NB4 (cell line): Measurements from ENCODE around the gene FUOM.

Source experiments
- CTCF ChIP-seq: IDR thresholded peaks from one replicate; pipeline ENCODE4 v1.5.1; 2012; ENCODE audit warnings: low read depth, low read length
- MYC ChIP-seq: IDR thresholded peaks from 2 replicates; pipeline ENCODE4 v1.6.1; 2011; ENCODE audit warnings: low read depth, low read length
- POLR2A ChIP-seq: IDR thresholded peaks from 2 replicates; pipeline ENCODE4 v1.6.1; 2011; ENCODE audit warnings: mild to moderate bottlenecking; ENCODE audit not compliant: insufficient read length; ENCODE audit errors: extremely low read depth

DNA sequence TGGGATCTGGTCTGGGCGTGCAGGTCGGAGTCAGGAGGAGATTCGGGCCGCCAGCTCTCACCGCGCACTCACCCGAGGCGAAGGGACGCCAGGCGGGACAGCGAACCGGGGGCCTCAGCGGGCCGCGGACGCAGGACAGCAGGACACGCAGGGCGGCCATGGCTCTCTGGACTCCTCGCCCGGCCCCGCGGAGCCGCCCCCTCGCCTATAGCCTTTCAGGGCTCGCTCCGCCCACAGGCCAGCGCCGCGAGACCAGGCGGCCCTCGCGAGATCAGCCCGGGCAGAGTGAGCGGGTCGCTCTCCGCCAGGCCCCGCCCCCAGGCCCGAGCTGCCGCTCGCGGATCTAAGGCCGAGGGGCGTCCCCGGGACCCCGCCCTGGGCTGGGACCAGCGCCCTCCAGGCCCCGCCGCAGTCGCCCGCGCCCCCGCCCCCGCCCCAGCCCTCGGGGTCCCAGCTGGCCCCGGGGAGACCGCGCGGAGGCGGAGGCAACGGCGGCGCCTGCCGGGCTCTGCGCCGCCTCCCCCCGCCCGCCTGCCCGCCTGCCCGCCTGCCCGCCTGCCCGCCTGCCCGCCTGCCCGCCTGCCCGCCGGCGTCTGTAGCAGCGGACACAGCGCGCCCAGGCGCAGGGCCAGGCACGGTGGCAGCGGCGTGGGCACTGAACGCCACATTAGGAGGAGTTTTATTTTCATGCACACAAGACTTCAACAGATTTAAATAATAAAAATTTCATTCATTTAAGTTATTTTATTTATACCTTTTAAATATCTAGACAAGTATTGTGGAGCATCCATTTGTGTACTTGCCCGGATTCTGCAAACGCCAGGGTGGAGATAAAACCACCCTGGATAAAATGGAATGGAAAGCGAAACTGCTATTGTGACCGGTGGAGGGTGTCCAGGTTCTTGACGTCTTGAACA is 15.6 kb upstream of the FUOM start, which contains the start of gene ECHS1:
- TF ChIP-seq CTCF = no peak
- TF ChIP-seq POLR2A = peak; percentile 81
- peak; percentile 72 for TF ChIP-seq MYC
